C4-2B (cell line): Measurements from ENCODE around the gene NR6A1.

Experiments used
- ZFX ChIP-seq: fragments of 450-650 bp; IDR thresholded peaks from 2 replicates; pipeline ENCODE4 v1.6.1; 2017
- TF ChIP-seq, protein P1 (sequence below): fragments of 450-650 bp; conservative IDR thresholded peaks from 2 replicates; pipeline ENCODE4 v1.5.1; 2017; ENCODE audit warnings: mild to moderate bottlenecking

DNA sequence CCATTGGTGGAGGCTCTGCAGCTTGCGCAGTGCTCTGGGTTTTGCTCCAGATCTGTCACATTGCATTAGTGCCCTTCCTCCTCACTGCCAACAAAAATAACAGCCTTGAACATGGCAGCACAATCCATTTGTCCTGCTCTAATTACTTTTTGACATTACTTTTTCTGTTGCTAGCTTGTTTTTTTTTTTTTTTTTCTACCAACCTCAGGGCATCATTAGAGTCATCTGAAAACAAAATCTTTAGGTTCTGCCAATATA lies 146.4 kb downstream of the NR6A1 start:
- TF ChIP-seq, protein P1, sequence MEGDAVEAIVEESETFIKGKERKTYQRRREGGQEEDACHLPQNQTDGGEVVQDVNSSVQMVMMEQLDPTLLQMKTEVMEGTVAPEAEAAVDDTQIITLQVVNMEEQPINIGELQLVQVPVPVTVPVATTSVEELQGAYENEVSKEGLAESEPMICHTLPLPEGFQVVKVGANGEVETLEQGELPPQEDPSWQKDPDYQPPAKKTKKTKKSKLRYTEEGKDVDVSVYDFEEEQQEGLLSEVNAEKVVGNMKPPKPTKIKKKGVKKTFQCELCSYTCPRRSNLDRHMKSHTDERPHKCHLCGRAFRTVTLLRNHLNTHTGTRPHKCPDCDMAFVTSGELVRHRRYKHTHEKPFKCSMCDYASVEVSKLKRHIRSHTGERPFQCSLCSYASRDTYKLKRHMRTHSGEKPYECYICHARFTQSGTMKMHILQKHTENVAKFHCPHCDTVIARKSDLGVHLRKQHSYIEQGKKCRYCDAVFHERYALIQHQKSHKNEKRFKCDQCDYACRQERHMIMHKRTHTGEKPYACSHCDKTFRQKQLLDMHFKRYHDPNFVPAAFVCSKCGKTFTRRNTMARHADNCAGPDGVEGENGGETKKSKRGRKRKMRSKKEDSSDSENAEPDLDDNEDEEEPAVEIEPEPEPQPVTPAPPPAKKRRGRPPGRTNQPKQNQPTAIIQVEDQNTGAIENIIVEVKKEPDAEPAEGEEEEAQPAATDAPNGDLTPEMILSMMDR: no peak
- TF ChIP-seq ZFX: no peak
